RWPE1 (cell line): ENCODE data around the gene MYO7B.

Source experiments
- CTCF ChIA-PET: fragments of 350-600 bp; sonication (Branson Sonifier 250); formaldehyde crosslinking; extraction: SDS; loops from one replicate; lab custom pipeline; 2021; lab: Yijun Ruan, JAX
- POLR2A ChIA-PET: fragments of 400-600 bp; formaldehyde crosslinking; extraction: SDS; loops from one replicate; lab custom pipeline; 2020; ENCODE audit warnings: antibody characterized with exemption; ENCODE audit not compliant: low non-redundant PET; lab: Yijun Ruan, JAX
- DNase-seq: peaks from one replicate; pipeline ENCODE4 v3.0.0; 2012; ENCODE audit warnings: low spot score
- H3K27ac ChIP-seq: fragments of 450-650 bp; 2 replicates; pipeline ENCODE4 v1.5.1; 2017
- CTCF ChIP-seq: fragments of 450-650 bp; conservative IDR thresholded peaks from 2 replicates; pipeline ENCODE4 v1.5.1; 2017; ENCODE audit warnings: low read depth, mild to moderate bottlenecking

Gene MYO7B

GRCh38 chr2:127634066-127634617 lies 98.7 kb downstream of the MYO7B start:
- CTCF ChIA-PET = no interaction called here
- no peak for TF ChIP-seq CTCF
- POLR2A ChIA-PET = no interaction called here
- no peak overlapping the region for H3K27ac ChIP-seq
- no peak for DNase-seq

GRCh38 chr2:127634626-127635379 lies 99.3 kb downstream of the MYO7B start:
- ChIA-PET POLR2A (no interaction called here), CTCF (no interaction called here)
- H3K27ac ChIP-seq = no peak overlapping the region
- TF ChIP-seq CTCF = no peak
- DNase-seq = no peak

- ChIA-PET CTCF (no interaction called here), POLR2A (no interaction called here)
- no peak for DNase-seq
- no peak overlapping the region for H3K27ac ChIP-seq
- TF ChIP-seq CTCF = no peak
Observed at GRCh38 chr2:127635380-127636237, 100.1 kb downstream of the MYO7B start.

- ChIA-PET POLR2A (no interaction called here), CTCF (interaction anchor here (0.6 kb wide), 1 partner anchor 59 kb away, joined by 3 read pairs; no protein-coding TSS in a partner anchor)
- no peak for TF ChIP-seq CTCF
Observed at GRCh38 chr2:127636248-127637235, 101.1 kb downstream of the MYO7B start.

GRCh38 chr2:127637236-127637630 lies 101.8 kb downstream of the MYO7B start:
- H3K27ac ChIP-seq = peak overlapping the region; percentile 72
- ChIA-PET POLR2A (no interaction called here), CTCF (no interaction called here)
- no peak for DNase-seq
- TF ChIP-seq CTCF = no peak

More at GRCh38 chr2:127636248-127637235, 101.1 kb downstream of the MYO7B start:
- H3K27ac ChIP-seq = peak overlapping the region; percentile 72
- DNase-seq = no peak
